ENCODE measurements around the gene RPSA. TPM values are rescaled to one million over a fixed set of nuclear protein-coding genes. Genes with fewer than 3 reads are reported as not detected.
"Not testable (repeated sequence)": the region's sequence is repeated elsewhere in the genome, so short reads cannot be mapped to it uniquely, and the experiment has no call there.

RPSA gene
- total RNA-seq, 1 experiment from 2014 or later, result 2,077 TPM

DNA sequence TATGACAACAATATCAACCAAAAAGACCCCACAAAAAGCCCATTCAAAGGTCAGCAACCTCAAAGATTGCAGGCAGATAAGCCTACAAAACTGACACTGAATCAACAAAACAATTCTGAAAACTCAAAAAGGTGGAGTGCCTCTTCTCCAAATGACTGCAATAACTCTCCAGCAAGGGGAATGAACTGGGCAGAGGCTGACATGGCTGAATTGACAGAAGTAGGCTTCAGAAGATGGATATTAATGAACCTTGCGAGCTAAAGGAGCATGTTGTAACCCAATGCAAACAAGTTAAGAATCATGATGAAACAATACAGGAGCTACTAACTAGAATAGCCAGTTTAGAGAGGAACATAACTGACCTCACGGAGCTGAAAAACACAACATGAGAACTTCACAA, 43.7 kb upstream of the RPSA start:
- H3K9me3 Mint-ChIP-seq, result no peaks in the 10 kb centered on the region; a peak in 1 of 5 replicates
- Histone ChIP-seq H3K9ac (ENCODE audit: extremely low read depth, insufficient read length, low read length) (no peak overlapping the region), H2AK5ac (ENCODE audit: insufficient read length, low read length) (no peak overlapping the region), H4K20me1 (ENCODE audit: control insufficient read depth, insufficient read depth, insufficient read length) (no peaks in the 10 kb centered on the region), H3K23ac (ENCODE audit: insufficient read length, low read depth, low read length) (no peak overlapping the region), H3K56ac (ENCODE audit: insufficient read length, low read depth, low read length) (no peak overlapping the region), H3K4me2 (ENCODE audit: insufficient read depth, insufficient read length, low read length) (no peak overlapping the region), H3K79me1 (ENCODE audit: insufficient read depth, low read depth, low read length, poor library complexity, severe bottlenecking) (no peaks in the 10 kb centered on the region), H4K91ac (ENCODE audit: insufficient read length, low read depth, low read length) (no peak overlapping the region), H3K9me3 (ENCODE audit: control insufficient read depth, low read depth, low read length) (no peaks in the 10 kb centered on the region), H3K4ac (ENCODE audit: low read depth, low read length) (no peak overlapping the region), H2BK120ac (ENCODE audit: low read depth, low read length, poor library complexity, severe bottlenecking) (no peak overlapping the region), H3K23me2 (ENCODE audit: insufficient read length, low read depth, low read length, poor library complexity, severe bottlenecking) (no peaks in the 10 kb centered on the region), H2BK5ac (ENCODE audit: insufficient read length, low read length) (no peak overlapping the region), H2BK12ac (ENCODE audit: insufficient read length, low read depth, low read length) (no peak overlapping the region), H3K27me3 (ENCODE audit: insufficient read depth, low read length) (no peaks in the 10 kb centered on the region), H3K18ac (ENCODE audit: insufficient read length, low read depth, low read length) (no peak overlapping the region), H4K5ac (ENCODE audit: insufficient read length, low read depth, low read length) (no peak overlapping the region), H3T11ph (ENCODE audit: low read length) (no peak overlapping the region), H2BK15ac (ENCODE audit: low read depth, low read length) (no peak overlapping the region), H2AFZ (ENCODE audit: low read length) (no peak overlapping the region), H4K8ac (replicated peaks; ENCODE audit: insufficient read length, low read depth, low read length) (no peak overlapping the region), H2BK20ac (ENCODE audit: low read depth, low read length, poor library complexity, severe bottlenecking) (no peak overlapping the region), H3K4me1 (ENCODE audit: insufficient read depth, low read length) (no peaks in the 10 kb centered on the region), H3K27ac (ENCODE audit: insufficient read length, low read depth, low read length) (no peak overlapping the region), H3K14ac (ENCODE audit: insufficient read depth, low read length) (no peak overlapping the region), H3K79me2 (ENCODE audit: insufficient read depth, low read length) (no peaks in the 10 kb centered on the region)
- no peak for TF ChIP-seq CTCF (conservative IDR thresholded peaks at IDR 0.05)
- H3K27ac Mint-ChIP-seq, result no peak overlapping the region
- DNase-seq, result no peak
- no CpG with 5 or more reads among the region's 2 CpGs for WGBS (ENCODE audit: extremely low coverage, insufficient read length, low lambda C conversion rate)
- no peak overlapping the region for H3K4me3 Mint-ChIP-seq
- H3K27me3 Mint-ChIP-seq (ENCODE audit: low read depth), result peaks cover 3% of the 10 kb centered on the region
- no peaks in the 10 kb centered on the region for H3K4me1 Mint-ChIP-seq
- H3K36me3 Mint-ChIP-seq (ENCODE audit: insufficient read depth in 1 of 3, low read depth in 3 of 3), result no peaks in the 10 kb centered on the region; a peak in 1 of 7 replicates

GRCh38 chr3:39370450-39370849, 36.1 kb upstream of the RPSA start:
- not testable (repeated sequence) for H3K4me2 ChIP-seq (ENCODE audit: insufficient read depth, insufficient read length, low read length); H3K4ac ChIP-seq (ENCODE audit: low read depth, low read length); H2BK5ac ChIP-seq (ENCODE audit: insufficient read length, low read length); H3T11ph ChIP-seq (ENCODE audit: low read length); H4K20me1 ChIP-seq (ENCODE audit: control insufficient read depth, insufficient read depth, insufficient read length); DNase-seq; H3K23me2 ChIP-seq (ENCODE audit: insufficient read length, low read depth, low read length, poor library complexity, severe bottlenecking); H3K4me3 Mint-ChIP-seq; H2BK120ac ChIP-seq (ENCODE audit: low read depth, low read length, poor library complexity, severe bottlenecking); H4K91ac ChIP-seq (ENCODE audit: insufficient read length, low read depth, low read length); H3K23ac ChIP-seq (ENCODE audit: insufficient read length, low read depth, low read length); H3K79me2 ChIP-seq (ENCODE audit: insufficient read depth, low read length); H3K18ac ChIP-seq (ENCODE audit: insufficient read length, low read depth, low read length); H4K8ac ChIP-seq (replicated peaks; ENCODE audit: insufficient read length, low read depth, low read length); H3K79me1 ChIP-seq (ENCODE audit: insufficient read depth, low read depth, low read length, poor library complexity, severe bottlenecking); H2AK5ac ChIP-seq (ENCODE audit: insufficient read length, low read length); H2BK12ac ChIP-seq (ENCODE audit: insufficient read length, low read depth, low read length); H3K56ac ChIP-seq (ENCODE audit: insufficient read length, low read depth, low read length); H3K27ac ChIP-seq (ENCODE audit: insufficient read length, low read depth, low read length); H3K9me3 ChIP-seq (ENCODE audit: control insufficient read depth, low read depth, low read length); H3K9ac ChIP-seq (ENCODE audit: extremely low read depth, insufficient read length, low read length); H2AFZ ChIP-seq (ENCODE audit: low read length); H3K27me3 ChIP-seq (ENCODE audit: insufficient read depth, low read length); H2BK20ac ChIP-seq (ENCODE audit: low read depth, low read length, poor library complexity, severe bottlenecking); H4K5ac ChIP-seq (ENCODE audit: insufficient read length, low read depth, low read length); H3K27ac Mint-ChIP-seq; H3K14ac ChIP-seq (ENCODE audit: insufficient read depth, low read length); H3K27me3 Mint-ChIP-seq (ENCODE audit: low read depth); H2BK15ac ChIP-seq (ENCODE audit: low read depth, low read length); H3K4me1 Mint-ChIP-seq; H3K4me1 ChIP-seq (ENCODE audit: insufficient read depth, low read length)
- no CpG with 5 or more reads among the region's 4 CpGs for WGBS (ENCODE audit: extremely low coverage, insufficient read length, low lambda C conversion rate)
- peaks cover 16 to 25% (median 22%) of the 10 kb centered on the region in 3 experiments for H3K36me3 Mint-ChIP-seq (ENCODE audit: insufficient read depth in 1 of 3, low read depth in 3 of 3)
- H3K9me3 Mint-ChIP-seq, result peaks cover 36 to 38% of the 10 kb centered on the region in 2 experiments
